Measurements from ENCODE around the gene STUB1.
"Not testable (repeated sequence)": the region's sequence is repeated elsewhere in the genome, so short reads cannot be mapped to it uniquely, and the experiment has no call there.

STUB1 gene

DNA sequence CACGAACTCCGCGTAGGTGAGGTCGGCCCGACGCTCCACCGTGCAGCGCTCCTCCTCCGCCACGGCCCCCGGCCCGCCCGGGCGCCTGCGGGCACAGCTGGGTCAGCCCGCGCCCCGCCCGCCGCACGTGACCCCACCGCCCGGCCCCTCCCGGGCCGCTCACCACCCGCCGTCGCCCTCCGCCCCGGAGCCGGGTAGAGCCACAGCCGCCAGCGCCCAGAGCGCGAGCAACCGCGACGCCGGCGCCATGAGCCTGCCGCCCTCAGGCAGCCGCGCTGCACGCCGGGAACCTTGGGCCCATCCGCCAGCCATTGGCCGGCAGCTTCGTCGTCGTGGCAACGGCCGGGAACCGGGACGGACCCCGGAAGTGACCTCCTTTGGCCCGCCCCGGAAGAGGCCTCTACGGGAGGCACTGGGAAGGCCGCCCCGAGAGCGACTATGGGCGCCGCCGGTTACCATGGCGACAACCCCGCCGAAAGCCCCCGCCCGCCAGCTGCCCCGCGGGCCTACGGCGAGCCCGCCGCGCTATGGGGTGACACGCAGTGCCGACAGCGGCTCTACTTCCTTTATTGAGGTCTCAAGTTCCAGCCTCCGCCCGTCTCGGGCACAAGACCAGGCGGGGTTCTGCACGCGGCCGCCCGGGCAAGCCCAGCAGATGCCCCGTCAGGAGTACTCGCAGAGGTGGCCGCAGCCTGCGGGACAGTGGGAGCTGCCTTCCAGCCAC lies 4.0 kb downstream of the STUB1 start, which contains the start of gene JMJD8:
Gene JMJD8 (minus strand): TSS at position 264 of the 724 bp plus-strand sequence. CDS start 15 bp downstream, at position 249.
- H3K36me3 ChIP-seq: peaks cover 52% of the 10 kb centered on the region
- no peaks in the 10 kb centered on the region for H3K27me3 ChIP-seq
- H3K9me3 ChIP-seq: no peaks in the 10 kb centered on the region
- peaks cover 37% of the 10 kb centered on the region for H4K20me1 ChIP-seq
- H3K4me3 ChIP-seq: peak within 1 kb of the TSS; percentile 80
- no peak for TF ChIP-seq Cebpa-rat (IDR thresholded peaks at IDR 0.05)
- H3K27ac ChIP-seq: peak within 1 kb of the TSS; percentile 86
- H3K9ac ChIP-seq: peak within 1 kb of the TSS; percentile 88
- H3K4me1 ChIP-seq: peaks cover 52% of the 10 kb centered on the region
- H3K4me2 ChIP-seq: peak within 1 kb of the TSS; percentile 87

DNA sequence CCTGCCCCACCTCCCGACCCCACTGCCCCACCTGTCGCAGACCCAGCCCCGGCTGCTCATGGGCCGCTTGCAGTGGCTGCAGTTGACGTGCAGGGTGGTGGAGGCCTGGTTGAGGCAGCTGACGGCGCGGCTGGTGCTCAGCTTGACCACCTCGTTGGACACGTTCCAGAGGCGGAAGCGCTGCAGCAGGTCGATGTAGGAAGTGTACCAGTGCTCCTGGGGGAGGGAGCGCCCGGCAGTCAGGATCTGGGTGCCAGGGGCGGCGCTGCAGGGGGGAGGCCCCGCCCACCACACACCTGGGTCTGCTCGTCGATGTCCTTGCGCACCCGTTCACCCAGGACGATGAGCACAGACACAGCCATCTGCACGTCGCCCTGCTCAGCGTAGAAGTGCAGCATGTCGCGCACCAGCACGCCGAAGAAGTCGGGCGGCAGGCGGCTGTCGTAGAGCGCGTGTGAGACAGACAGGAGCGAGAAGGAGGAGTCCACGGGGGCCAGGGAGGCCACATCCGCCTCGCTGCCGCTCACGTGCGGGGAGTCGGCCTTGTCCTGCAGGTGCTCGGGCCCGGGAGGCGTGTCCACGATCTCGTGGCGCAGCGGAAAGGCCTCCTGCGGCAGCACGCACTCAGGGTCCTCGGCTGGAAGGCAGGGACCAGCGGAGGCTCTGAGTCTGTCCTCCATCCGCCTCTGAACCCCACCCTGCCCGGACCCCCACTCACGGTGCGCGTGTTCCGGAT lies 4.9 kb downstream of the STUB1 start:
- TF ChIP-seq Cebpa-rat (IDR thresholded peaks at IDR 0.05): no peak
- no peaks in the 10 kb centered on the region for H3K27me3 ChIP-seq
- no peak overlapping the region for H3K27ac ChIP-seq
- peaks cover 52% of the 10 kb centered on the region for H3K36me3 ChIP-seq
- peaks cover 37% of the 10 kb centered on the region for H4K20me1 ChIP-seq
- peak overlapping the region; percentile 80; the same call in 1 of the 2 replicates for H3K4me3 ChIP-seq
- H3K9me3 ChIP-seq: no peaks in the 10 kb centered on the region
- H3K4me2 ChIP-seq: peak overlapping the region; percentile 87
- H3K9ac ChIP-seq: no peak overlapping the region
- peaks cover 55% of the 10 kb centered on the region for H3K4me1 ChIP-seq

DNA sequence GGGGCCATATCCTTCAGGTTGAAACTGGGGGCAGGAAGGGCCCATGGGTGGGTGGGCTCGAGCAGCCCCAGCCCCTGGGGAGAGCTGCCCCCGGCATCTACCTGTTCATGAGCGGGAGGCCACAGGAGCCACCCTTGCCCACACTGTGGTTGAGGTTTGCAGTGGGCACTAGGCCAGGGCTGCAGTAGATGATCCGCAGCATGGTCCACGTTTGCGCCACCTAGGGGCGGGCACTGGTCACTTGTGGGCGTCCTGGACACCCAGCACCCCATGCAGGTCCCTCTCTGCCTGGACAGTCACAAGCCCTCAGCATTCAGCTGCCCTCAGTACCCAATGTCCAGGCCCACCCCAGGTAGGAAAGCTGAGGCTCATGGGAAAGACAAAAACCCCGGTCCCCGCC lies 5.8 kb downstream of the STUB1 start:
- H3K9ac ChIP-seq: no peak overlapping the region
- peaks cover 1% of the 10 kb centered on the region for H3K27me3 ChIP-seq
- H3K27ac ChIP-seq: no peak overlapping the region
- H4K20me1 ChIP-seq: peaks cover 29% of the 10 kb centered on the region
- H3K4me3 ChIP-seq: no peak overlapping the region
- peaks cover 59% of the 10 kb centered on the region for H3K4me1 ChIP-seq
- peaks cover 52% of the 10 kb centered on the region for H3K36me3 ChIP-seq
- no peak overlapping the region for H3K4me2 ChIP-seq
- H3K9me3 ChIP-seq: no peaks in the 10 kb centered on the region
- TF ChIP-seq Cebpa-rat (IDR thresholded peaks at IDR 0.05): no peak

DNA sequence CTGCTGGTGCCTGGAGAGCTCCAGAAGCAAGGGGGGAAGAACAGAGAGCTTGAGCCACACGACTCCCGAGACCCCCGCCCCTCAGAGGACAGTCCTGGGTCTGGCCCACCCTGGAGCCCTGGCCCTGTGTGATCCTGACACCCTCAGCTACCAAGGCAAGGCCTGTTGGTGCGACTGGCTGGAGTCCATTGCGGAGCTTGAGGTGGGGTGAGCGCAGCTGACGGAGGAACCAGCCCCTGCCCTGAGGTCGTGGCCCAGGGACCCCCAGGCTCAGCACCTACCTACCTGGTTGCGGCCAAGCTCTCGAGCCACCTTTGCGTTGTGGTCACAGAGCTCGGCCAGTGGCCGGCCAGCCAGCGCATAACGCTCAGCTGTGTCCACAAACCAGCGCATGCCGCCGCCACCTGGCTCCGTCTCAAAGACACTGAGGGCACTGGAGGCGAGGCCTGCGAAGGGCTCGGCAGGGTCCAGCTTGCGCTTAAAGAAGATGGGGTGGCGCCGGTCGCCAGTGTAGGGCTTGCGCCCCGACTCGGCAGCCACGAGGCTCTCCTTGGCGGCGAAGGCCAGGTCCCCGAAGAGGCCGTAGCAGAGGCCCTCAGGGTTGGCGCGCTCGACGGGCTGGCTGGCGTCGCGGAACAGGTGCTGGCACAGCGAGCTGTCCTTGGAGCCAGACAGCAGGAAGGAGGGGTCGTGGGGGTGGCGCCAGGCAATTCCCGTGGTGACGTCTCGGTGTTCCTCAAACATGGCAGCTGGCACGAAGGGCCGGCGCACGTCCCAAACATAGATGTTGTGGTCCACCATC lies 6.5 kb downstream of the STUB1 start:
- no peak overlapping the region for H3K27ac ChIP-seq

DNA sequence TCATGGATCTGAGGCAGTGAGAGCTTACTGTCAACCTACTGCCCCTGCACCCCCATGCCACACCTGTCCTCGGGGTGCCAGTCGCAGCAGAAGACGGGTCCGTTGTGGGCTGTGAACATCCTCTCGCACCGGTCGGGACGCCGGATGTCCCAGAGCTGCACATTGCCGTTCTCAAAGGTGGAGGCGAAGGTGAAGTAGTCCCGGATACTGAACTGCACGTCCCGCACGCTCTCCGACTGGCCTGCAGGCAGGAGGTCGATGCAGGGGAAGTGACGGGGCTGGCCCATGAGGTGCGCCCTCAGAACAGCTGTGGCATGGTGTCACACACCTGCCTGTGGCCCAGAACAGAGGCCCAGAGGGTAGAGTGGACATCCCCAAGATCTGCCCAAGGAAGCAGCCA lies 7.3 kb downstream of the STUB1 start:
- peaks cover 44% of the 10 kb centered on the region for H3K4me1 ChIP-seq
- peaks cover 16% of the 10 kb centered on the region for H3K27me3 ChIP-seq
- no peak for TF ChIP-seq Cebpa-rat (IDR thresholded peaks at IDR 0.05)
- peaks cover 14% of the 10 kb centered on the region for H4K20me1 ChIP-seq
- peaks cover 39% of the 10 kb centered on the region for H3K36me3 ChIP-seq
- H3K9me3 ChIP-seq: no peaks in the 10 kb centered on the region
- H3K27ac ChIP-seq: no peak overlapping the region
- H3K9ac ChIP-seq: no peak overlapping the region
- no peak overlapping the region for H3K4me3 ChIP-seq
- H3K4me2 ChIP-seq: no peak overlapping the region

More for the DNA sequence above, 6.5 kb downstream of the STUB1 start:
- Histone ChIP-seq H3K9ac (no peak overlapping the region), H3K4me2 (no peak overlapping the region), H3K4me1 (peaks cover 53% of the 10 kb centered on the region), H3K9me3 (no peaks in the 10 kb centered on the region), H3K27me3 (peaks cover 8% of the 10 kb centered on the region), H4K20me1 (peaks cover 22% of the 10 kb centered on the region), H3K4me3 (no peak overlapping the region), H3K36me3 (peaks cover 47% of the 10 kb centered on the region)
- no peak for TF ChIP-seq Cebpa-rat (IDR thresholded peaks at IDR 0.05)

DNA sequence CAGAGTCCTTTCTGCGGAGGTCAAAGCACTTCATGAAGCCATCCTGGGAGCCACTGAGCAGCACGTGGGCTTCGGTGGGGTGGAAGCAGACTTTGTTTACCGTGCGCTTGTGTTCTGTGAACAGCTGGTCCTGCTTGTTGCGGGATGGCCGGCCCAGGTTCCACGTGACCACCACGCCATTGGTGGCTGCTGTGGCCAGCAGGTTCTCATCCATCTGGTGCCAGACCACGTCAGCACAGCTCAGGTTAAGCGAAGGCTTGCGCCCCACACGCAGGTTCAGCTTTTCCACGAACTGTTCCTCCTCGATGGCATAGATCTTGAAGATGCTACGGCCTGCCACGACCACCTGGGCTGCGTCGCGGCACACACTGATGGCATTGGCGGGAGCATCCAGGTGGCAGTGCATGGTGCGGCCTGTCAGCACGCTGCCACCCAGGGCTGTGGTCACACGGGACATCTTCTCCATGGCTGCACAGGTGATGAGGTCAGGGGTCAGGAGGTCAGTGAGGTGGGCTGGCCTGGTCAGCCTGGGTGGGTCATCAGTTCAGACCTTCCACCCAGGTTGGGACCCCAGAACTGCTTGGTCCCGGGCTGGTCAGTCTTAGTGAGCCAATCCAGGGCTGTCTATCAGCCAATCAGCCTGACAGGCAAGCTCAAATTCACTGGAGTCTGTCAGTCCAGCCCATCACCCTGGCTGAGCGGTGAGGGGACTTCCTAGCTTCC lies 9.1 kb downstream of the STUB1 start:
- Histone ChIP-seq H3K36me3 (peaks cover 28% of the 10 kb centered on the region), H4K20me1 (peaks cover 12% of the 10 kb centered on the region), H3K9me3 (no peaks in the 10 kb centered on the region), H3K27me3 (peaks cover 35% of the 10 kb centered on the region), H3K4me2 (peak overlapping the region; percentile 92), H3K4me1 (peaks cover 40% of the 10 kb centered on the region), H3K9ac (peak overlapping the region; percentile 87), H3K27ac (peak overlapping the region; percentile 85), H3K4me3 (peak overlapping the region; percentile 77)
- TF ChIP-seq Cebpa-rat (IDR thresholded peaks at IDR 0.05): no peak

DNA sequence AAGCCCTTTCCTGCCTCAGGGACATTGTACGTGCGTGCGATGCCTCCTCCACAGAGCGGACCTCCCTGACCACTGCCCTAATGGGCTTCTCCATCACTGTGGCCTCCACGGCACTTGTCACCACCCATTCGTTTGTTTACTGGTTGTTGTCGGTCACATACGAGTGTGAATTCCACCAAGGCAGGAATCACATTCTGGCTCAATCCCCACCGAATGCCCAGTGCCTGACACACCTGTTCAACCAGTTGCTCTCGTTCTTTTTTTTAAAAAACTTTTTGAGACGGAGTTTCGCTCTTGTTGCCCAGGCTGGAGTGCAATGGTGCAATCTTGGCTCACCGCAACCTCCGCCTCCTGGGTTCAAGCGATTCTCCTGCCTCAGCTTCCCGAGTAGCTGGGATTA lies 11.0 kb downstream of the STUB1 start:
- Histone ChIP-seq H3K27me3 (peaks cover 54% of the 10 kb centered on the region), H3K36me3 (peaks cover 20% of the 10 kb centered on the region), H4K20me1 (peaks cover 28% of the 10 kb centered on the region), H3K4me1 (peaks cover 50% of the 10 kb centered on the region)
- not testable (repeated sequence) for H3K4me2 ChIP-seq, H3K9ac ChIP-seq, H3K27ac ChIP-seq, H3K9me3 ChIP-seq, H3K4me3 ChIP-seq

DNA sequence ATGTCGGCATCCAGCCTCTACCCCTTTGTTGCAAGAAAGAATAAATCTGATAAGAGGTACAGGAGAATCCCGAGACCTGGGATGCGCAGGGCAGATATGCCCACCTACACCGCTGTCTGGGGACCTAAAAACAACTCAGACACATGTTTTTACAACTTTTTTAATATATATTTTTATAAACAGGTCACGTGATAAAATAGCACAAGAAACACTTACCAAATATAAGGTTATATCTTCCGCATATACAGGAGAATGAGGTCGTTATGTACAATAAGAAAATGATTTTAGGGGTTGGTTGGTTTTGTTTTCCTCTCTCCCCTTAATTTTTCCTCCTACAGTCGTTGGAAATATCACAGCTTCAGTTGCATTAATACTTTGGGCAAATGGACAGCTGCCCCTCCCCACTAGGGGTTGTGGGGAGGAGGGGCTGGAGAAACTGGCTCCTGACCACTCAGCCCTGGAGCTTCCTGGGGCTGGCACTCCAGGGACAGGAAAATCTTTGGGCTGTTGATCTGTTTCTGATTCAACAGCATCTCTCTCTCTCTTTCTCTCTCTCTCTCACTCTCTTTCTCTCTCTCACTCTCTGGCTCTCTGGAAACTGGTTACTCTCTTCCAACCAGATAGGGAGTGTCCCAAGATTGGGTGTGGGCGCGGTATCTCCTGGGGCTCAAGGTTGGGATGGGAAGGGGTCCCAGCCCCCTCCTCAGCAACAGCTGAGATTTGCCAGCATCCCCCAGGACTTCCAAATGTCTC lies 12.3 kb downstream of the STUB1 start:
- Histone ChIP-seq H3K4me3 (no peak overlapping the region), H4K20me1 (peaks cover 28% of the 10 kb centered on the region), H3K9ac (no peak overlapping the region), H3K36me3 (peaks cover 7% of the 10 kb centered on the region), H3K9me3 (no peaks in the 10 kb centered on the region), H3K4me1 (peaks cover 50% of the 10 kb centered on the region), H3K27ac (no peak overlapping the region), H3K27me3 (peaks cover 66% of the 10 kb centered on the region), H3K4me2 (no peak overlapping the region)
- TF ChIP-seq Cebpa-rat (IDR thresholded peaks at IDR 0.05): no peak

All from BLaER1 (cell line).